Activated T-cell treated with anti-CD3 and anti-CD28 coated beads for 48 hours (primary cell): ENCODE measurements around the gene SULF2.
"Not testable (repeated sequence)": the region's sequence is repeated elsewhere in the genome, so short reads cannot be mapped to it uniquely, and the experiment has no call there.

Experiments used
- DNase-seq: peaks from one replicate; pipeline ENCODE4 v3.0.0-alpha.2; 2020; ENCODE audit warnings: low read depth

SULF2 gene

DNA sequence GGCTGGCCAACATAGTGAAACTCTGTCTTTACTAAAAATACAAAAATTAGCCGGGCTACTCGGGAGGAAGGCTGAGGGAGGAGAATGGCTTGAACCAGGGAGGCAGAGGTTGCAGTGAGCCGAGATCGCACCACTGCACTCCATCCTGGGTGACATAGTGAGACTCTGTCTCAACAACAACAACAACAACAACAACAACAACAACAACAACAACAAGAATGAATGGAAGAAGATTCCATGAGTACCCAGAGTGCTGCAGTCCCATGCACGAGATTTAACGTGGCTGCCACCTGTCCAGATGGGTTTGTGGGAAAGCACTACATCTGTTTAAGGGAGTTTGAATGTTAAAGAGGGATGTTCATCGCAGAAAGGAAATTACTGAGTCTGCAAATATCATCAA, 19.7 kb upstream of the SULF2 start:
- not testable (repeated sequence) for DNase-seq

DNA sequence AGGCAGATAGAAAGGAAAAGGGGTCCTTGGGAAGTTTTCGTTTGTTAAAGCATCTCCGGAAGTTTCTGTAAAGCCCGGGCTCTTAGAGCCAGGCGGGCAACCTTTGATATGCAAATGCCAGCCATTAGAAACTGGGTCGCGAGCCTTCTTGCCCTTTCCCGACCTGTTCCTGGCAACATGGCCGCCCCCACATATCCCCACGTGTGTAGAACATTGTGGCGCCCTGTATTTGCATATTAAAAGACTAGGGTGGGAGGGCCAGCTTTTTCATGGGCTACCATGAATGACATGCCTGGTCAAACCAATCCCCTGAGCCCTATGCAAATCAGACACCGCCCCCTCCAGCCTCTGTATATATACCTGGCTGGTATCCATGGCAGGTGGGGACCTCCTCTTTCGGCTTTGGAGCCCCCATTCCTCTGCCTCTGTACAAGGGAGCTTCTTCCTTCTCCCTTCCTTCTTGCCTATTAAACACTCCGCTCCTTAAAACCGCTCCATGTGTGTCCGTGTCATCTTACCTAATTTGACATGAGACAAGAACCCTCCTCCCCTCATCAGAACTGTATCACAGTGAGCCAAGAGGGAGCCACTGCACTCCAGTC, 19.0 kb upstream of the SULF2 start:
- DNase-seq = not testable (repeated sequence)

DNA sequence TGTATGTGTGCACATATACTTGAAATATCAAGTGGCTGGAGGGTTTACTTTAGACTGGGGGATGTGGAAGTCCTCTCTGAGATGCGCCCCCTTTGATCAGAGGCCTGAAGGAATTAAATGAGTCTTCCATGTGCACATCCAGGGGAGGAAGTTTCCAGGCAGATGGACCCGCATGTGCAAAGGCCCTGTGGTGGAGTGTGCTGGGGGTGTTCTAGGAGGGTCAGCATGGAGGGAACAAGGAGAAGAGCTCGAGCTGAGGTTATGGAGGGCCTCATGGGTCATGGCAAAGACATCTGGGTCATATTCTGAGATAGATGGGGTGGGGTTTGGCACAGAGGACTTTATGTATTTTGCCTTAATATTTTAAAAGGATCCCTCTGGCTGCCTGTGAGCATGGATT, 17.7 kb upstream of the SULF2 start:
- DNase-seq = no peak

DNA sequence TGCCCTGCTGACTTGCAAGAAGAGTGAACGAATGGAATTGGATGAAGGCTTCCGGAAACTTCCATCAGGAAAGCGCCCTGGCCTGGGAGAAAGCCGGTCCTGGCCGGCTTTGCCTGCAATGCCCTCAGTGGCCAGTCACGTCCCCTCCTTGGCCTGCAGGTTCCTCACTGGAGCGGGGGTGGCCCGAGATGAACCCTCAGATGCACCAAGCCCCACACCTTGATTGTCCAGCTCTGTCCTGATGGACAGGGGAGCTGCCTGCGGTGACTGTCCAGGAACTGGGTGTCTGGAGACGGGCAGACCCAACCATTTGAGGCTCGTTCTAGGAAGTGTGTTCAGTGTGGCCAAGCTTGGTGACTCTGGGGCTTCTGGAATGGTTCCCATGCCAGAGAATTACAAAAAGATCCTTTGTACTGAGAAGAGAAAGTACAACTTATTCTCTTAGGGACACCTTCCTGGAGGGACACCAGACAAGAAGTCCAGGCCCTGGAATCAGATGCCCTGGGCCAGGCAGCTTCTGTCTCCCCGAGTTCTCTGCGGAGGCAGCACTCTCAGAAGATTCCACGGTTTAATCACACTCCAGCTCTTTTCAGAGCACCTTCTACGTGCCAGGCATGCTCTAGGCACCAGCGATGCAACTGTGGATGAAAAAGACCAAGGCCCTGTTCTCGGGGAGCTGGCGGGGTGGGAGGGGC, 17.1 kb upstream of the SULF2 start:
- DNase-seq = no peak

DNA sequence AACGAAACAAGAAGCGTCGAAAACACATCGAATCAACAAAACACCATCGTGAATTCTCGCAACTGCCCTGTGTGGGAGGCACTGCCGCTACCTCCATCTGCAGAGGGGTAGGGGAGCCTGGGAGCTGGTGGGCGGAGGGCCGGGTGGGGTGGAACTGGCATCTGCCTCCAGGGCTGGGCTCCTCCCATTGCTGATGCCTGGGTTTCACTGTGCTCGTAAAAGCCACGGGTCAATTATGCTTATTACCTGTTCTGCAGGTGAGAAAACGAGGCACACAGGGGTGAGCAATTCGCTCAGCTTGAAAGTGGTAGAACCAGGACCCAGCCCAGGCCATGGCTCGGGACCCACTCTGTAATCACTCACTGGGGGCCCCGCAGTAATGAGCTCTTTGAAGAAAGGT, 16.5 kb upstream of the SULF2 start:
- DNase-seq = no peak

DNA sequence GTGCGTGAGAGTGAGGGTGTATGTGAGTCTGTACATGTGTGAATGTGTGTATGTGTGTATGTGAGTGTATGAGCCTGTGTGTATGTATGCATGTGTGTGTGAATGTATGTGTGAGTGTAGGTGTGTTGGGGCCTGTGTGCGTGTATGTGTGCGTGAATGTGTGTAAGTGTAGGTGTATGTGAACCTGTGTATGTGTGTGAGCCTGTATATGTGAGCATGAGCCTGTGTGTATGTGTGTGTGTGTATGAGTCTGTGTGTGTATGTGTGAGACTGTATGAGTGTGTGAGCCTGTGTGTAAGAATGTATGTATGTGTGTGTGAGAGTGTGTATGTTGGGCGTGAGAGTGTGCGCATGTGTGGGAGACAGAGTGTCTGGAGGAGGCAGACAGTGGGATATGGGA, 15.8 kb upstream of the SULF2 start:
- DNase-seq = no peak

DNA sequence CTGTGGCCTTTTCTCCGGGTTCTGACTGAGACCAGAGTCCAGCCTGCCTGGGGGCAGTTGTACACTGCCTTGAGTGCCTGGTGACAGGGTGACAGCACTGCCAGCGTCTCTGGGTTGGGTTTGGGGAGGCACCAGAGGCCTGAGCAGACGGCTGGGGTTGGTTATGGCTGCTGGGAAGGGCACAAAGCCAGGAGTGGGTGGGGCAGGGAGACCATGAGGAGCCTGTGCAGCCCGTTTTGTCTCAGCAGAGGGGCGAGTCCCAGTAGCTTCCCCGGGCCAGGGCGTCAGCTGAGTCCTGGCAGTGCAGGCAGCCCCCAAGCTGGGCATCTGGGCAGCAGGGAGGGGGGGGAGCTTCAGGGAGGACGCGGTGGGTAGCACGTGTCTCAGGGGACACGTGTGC, 15.3 kb upstream of the SULF2 start:
- no peak for DNase-seq

DNA sequence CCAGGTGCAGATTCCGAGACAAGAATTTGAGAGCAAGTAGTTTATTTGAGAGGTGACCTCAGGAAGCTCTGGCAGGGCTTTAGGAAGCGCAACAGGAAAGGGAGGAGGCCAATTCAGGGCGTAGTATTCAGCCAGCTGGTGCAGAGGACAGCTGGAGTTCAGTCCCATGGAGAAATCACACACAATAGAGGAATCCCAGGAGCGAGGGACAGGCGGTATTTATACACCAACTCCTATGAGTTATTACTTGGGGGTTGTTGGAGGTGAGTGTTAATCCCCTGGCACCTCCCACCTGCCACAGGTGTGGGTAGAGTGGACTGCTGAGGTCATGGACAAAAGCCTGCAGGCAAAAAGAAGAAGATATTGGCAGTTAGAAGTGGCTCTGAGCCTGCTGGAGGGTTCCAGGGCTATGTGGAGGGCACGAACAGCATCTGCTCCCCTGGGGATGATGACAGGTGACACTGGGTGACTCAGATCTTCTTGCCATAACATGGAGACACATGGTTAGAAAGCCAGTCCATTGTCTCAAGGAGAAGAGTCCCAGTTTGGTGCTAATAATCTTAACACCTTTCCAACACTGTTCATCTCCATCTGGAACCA, 13.9 kb upstream of the SULF2 start:
- DNase-seq = no peak

DNA sequence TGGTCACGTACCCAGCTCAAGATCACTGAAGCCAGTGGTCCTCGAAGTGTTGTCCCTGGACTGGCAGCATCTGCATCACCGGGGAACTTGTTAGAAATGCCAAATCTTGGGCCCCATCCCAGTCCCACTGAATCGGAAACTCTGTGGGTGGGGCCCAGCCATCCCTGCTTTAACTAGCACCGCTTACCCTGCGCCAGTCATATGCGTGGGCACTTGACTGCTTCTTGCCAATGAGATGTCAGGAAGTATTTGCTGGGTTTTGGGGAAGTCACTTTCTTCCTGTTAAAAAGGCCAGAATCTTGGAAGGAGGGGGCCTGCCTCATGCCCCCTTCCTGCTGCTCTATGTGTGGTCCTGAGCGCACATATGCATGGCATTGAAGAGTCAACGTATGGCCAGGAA, 11.7 kb upstream of the SULF2 start:
- no peak for DNase-seq

DNA sequence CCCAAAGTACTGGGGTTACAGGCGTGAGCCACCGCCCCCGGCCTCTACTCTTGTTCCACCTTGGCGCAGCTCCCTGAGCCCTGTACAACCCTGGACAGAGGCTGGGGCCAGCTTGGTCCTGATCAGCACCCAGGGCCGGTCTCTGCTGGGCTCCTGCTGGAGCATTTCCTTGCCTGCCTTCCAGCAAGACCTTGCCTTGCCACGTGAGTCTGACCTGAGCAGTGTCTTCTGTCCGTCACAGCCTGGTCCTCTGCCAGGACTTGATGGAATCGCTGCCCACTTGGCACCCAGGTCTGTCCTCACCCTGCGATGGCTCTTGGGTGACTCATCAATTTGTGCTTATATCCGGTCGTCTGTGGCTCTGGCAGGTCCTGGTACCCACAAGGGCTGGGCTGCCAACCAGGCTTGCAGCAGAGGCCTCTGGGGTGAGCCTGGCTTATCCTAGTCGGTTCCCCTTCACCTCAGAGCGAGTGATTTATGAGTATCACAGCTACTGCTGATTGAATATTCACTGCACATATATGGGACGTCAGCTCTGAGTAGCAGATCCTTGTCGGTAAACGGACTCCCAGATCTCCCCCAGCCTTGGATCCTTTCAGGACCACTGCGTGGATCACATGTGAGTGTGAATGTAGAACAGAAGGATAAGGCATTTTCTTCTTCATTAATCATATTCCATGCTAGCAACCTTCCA, 10.1 kb upstream of the SULF2 start:
- no peak for DNase-seq

DNA sequence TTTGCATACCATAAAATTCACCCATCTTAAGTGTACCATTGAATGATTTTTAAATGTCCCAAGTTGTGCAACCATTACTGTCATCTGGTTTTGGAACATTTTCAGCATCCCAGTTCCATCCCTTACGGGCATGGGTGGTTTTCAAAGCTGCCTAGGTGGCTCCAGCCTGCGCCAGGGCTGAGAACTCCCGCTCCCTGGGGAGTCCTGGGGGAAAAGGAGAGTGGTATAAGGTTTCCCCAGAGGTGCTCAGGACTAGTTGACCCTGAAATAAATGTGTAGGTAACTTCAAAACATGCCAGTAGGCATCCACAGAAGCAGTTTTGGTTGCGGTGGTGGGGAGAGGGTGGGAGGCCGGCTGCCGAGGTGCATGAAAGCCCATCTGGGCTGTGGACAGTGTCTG, 9.0 kb upstream of the SULF2 start:
- DNase-seq = not testable (repeated sequence)

DNA sequence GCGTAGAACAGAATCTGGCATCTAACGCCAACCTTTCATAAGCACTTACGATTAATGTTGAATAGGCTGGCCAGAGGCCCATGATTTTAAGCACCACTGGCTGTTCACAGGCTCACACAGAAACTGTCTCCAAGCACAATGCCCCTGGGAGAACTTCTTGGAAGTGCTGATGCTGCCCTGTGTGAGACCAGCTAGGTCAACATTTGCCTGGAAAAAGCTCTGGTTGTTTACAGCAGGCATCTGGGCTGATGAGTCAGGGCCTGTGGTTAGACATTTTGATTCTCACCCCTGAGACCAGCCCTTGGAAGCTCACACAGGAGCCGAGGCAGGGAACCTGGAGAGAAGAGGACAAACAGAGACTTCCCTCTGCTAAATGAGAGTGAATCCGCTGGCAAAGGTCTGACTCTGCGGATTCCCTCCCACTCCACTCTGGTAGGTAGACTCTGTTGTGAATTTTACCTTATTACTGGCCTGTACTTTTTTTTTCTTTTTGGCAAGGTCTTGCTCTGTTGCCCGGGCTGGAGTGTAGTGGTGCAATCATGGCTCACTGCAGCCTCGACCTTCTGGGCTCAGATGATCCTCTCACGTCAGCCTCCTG, 6.8 kb upstream of the SULF2 start:
- DNase-seq = no peak

DNA sequence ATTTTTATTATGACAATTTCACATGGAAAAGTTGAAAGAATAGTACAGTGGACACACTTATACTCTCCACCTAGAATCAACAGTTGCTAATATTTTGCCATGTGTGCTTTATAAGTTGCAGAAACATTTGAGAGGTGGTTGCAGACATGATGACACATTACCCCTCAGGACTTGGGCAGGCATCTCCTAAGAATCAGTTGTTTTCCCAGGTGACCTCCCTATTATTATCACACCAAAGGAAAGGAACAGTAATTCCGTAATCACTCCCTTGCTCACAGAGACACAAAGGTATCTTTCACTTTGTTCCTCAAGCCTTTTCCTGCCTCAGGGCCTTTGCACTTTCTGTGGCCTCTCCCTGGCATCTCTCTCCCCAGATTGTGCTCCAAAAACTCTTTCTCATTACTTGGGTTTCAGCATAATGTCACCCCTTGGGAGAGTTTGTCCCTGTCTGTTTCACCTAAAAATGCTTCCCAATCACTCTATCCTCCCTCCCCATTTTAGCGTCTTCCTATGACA, 5.9 kb upstream of the SULF2 start:
- DNase-seq = no peak

DNA sequence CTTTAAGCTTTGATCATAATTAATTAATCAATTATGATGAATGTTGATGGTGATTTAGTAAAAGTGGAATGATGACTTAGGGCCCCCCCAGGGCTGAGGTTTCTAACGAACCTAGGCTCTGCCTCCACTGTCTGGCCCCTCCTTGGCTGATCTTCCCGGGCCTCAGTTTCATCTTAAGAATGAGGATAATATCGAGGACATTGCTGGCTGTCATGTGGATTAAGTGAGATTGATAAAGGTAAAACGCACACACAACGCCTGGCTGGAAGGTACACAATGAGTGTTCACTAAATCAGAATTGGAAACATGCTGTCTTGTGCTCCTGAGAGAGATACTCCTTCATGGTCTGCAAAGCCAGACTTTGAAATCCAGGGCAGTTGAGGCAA, 5.3 kb upstream of the SULF2 start:
- DNase-seq = no peak

DNA sequence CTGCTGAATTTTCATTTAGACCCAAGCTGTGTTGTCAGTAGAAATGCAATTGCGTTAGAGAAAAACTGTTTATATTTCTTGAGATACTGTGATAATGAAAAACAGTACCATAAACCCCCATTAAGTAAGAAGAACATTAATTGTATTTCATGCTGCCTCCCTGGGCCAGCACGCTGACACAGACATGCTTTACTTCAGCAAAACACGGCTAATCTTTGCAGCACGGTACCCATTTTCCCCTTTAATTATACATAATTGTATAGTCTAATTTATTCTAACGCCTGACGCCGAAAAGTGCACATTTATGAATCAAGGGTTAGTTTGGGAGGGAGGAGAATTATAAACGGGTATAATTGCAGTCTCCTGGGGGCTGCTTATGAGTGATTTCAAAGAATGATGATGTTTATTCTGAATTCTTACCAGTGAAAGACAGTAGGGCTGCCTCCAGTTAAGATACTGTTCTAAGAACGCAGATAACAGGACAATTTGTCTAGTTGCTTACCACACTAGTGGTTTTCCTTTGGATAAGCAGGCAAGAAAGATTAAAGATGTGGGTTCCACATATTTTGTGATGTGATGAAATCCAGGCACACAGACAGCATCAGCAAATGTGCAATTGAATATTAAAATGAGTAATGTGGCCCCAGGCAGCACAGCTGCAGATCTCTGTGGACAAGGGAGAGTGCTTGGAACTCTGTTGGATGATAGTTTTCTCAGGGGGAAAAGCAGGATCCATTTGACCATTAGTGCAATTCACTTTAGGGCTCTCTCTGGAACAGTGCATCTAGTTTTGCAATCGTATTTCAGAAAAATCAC, 4.7 kb upstream of the SULF2 start:
- DNase-seq = no peak

DNA sequence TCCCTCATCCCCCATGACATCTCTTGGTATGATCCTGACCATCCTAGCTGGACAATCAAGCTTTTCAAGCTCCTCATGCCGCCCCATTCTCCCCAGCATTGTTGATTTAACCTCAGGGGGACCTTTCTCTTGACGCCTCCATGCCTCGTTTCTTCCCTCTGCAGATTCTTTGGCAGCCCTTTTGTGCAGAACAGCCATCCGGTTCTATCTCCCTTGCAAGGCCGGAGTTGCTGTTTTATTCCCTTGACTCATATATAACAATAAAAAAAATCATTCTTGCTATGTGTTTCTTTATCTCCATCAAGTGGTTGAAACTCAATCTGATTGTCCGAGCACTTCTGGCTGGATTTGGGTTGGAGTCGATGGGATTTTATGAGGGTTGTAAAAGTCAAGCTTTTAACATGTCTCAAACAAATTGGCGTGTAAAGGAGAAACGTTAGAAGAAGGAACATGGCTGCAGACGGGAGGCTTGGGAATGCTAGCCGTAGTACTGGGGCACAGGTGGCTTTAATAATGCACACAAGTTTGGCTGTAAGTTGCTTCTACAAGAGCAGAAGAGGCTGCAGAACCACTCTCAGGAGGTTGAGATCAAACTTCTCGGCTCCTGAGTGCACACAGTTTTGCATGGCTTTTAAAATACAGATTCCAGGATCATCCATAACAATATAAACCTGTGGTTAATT, 3.9 kb upstream of the SULF2 start:
- DNase-seq = no peak

DNA sequence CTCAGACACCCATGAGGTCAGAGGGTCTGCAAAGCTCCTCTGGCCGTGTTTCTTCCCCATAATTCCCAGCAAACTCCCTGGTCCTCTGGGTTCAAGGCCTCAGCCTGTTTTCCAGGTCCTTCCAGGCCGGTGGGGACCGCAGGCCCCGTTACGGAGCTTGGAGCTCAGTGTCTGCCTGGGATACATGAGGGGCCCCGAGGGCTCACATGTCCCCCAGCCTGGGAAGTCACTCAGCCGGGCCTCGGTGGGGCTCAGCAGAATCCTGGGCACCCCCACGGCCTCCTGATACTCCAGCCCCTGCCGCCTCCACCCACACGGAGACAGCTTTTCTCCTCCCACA, 3.4 kb upstream of the SULF2 start:
- DNase-seq = no peak

DNA sequence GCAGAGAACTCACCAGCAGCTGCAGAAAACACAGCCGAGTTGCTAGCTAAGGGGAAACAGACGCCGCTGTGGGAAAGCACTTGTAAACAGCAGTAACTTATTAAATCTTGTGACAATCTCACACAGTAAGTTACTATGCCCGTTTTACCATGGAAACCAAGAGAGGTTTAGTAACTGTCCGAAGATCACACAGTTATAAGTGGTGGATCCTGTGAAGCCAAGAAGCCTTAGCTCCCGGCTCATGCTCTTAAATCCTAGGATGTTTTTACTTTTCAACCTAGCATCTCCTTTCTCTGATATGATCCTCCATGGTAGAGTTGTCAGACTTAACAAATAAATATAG, 1.5 kb upstream of the SULF2 start:
- no peak for DNase-seq

DNA sequence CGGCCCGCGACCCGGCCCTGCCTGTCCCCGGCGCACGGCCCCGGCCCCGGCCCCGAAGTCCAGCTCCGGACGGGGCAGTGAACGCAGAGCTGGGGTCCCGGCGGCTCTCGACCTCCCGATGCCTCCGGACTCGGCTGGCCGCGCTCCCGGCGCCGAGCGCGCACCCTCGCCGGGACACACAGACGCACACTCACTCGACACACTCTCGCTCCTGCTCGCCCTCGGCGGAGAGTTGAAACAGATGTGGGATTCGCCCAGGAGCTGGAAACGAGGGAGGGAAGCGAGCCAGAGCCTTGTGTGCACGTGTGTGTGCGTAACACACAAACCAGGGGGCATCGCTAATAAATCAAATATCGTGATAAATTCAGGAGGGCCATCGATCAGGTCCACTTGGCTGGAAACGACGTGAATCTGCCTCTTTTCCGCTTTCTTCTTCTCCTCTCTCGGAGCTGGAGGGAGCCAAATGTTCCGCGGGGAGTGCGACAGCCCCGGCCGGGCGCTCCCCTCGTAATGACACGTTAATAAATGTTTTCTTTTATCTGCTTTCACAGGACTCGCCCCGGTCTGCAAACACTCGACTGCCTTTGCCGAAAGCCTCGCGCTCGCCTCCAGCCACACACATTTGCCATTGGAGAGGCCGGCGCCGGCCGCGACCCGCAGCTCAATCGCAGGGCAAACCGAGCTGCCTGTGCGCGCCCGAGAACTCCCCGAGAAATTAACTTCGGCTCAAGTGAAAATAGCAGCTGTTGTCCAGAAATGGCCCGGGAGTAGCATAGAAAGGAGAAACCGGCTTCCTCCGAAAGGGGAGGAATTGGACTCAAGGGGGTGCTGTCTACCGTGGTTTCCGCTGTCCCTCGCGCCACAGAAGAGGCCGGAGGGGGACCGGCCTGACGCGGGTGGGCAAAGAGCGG, 828 bp upstream of the SULF2 start:
- DNase-seq = no peak

DNA sequence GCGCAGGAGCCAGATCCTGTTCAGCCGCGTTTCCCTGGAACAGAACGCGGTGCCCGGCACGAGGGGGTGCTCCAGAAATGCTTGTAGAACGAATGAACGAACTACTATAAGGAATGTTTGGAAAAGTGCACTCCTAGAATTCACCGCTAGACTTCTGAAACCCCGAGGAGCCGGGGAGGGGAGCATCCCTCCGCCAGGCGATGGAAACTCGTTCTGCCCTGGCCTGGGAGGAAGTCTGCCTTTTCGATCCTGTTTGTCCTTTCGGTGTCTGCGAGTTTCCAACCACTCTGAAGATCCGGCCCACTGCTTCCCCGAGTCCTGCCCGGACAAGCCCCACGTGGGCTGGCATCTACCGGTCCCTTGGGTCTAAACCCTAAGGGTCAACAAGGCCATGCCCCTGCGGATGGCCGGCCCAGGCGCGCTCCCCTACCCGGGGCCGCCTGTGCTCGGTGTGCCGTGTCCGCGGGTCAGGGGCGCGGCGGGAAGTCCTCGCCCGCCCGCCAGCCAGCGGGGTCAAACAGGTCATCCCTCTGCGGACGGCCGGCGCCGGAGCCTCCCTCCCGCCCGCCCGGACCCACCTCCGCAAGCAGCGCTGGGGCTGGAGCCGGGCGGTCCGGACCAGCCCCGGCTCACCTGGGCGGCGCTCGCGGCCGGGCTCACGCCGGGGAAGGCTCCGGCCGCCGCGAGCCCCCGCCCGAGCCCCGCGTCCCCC, 526 bp downstream of the SULF2 start:
- no peak for DNase-seq
